HepG2 (cell line): ENCODE results near the gene MOBP. TPM values are rescaled to one million over a fixed set of nuclear protein-coding genes. Genes with fewer than 3 reads are reported as not detected.

Source experiments
- ATAC-seq: fragments of 200-7000 bp; cut with Tn5 transposase; 3 replicates; pipeline ENCODE4 v1.9.1; 2020; ENCODE audit warnings: mild to moderate bottlenecking, moderate library complexity
- BruUV-seq: library from RNA; stranded (reverse); fragments of 400-500 nt; replicated peaks from 2 replicates; lab custom pipeline; 2021; lab: Mats Ljungman, UMichigan
- CTCF ChIA-PET: fragments of 300-600 bp; formaldehyde crosslinking; extraction: SDS; loops from one replicate; lab custom pipeline; 2021; ENCODE audit warnings: low total read pairs, inconsistent platforms, low intra/inter-chr PET ratio; lab: Yijun Ruan, JAX
- POLR2A ChIA-PET: fragments of 350-600 bp; sonication (Branson Sonifier 250); formaldehyde crosslinking; loops from one replicate; lab custom pipeline; 2020; ENCODE audit warnings: antibody characterized with exemption, inconsistent platforms; lab: Yijun Ruan, JAX
- DNase-seq: peaks from one replicate; pipeline ENCODE4 v3.0.0-alpha.2; 2015; ENCODE audit warnings: low spot score
- FAIRE-seq: peaks from 3 replicates; lab custom pipeline; 2011; peaks lifted over from hg19 to GRCh38; lab: Jason Lieb, UNC
- H2AFZ ChIP-seq: one replicate; pipeline ENCODE4 v1.6.1; 2011; ENCODE audit warnings: low read length, inconsistent platforms
- H3K27ac ChIP-seq: fragments of 300-600 bp; 3 replicates; pipeline ENCODE4 v1.8.0; 2011; ENCODE audit warnings: mixed run types, mild to moderate bottlenecking, mixed read lengths, low read length, inconsistent platforms; ENCODE audit not compliant: insufficient read depth; ENCODE audit errors: extremely low read length
- H3K27me3 ChIP-seq, 2 experiments: fragments of 200-600 bp in 1 of 2; 2 replicates in 1 of 2; 3 replicates in 1 of 2; pipeline versions ENCODE4 v1.6.0 to v1.8.0; 2011; ENCODE audit warnings: low read length in 2 of 2, mild to moderate bottlenecking in 2 of 2, moderate library complexity in 2 of 2, inconsistent platforms in 1 of 2; ENCODE audit not compliant: insufficient read depth in 2 of 2, control insufficient read depth in 1 of 2
- H3K36me3 ChIP-seq, 2 experiments: fragments of 200-600 bp in 1 of 2; replicated peaks in 1 of 2; 2 replicates in 1 of 2; 3 replicates in 1 of 2; pipeline versions ENCODE4 v1.5.1 to v1.8.0; 2011; ENCODE audit warnings: low read length in 2 of 2, inconsistent platforms in 1 of 2; ENCODE audit not compliant: insufficient read depth in 2 of 2, control insufficient read depth in 1 of 2
- H3K4me1 ChIP-seq: 2 replicates; pipeline ENCODE4 v1.5.1; 2012; ENCODE audit warnings: low read length, inconsistent platforms; ENCODE audit not compliant: insufficient read depth
- H3K4me2 ChIP-seq: 2 replicates; pipeline ENCODE4 v1.6.0; 2011; ENCODE audit warnings: low read depth, low read length, inconsistent platforms
- H3K4me3 ChIP-seq, 3 experiments: fragments of 200-600 bp in 1 of 3; sonication (generic), shearing (Covaris generic) in 1 of 3; replicated peaks in 1 of 3; 2 replicates each; pipeline ENCODE4 v1.5.1; 2011 to 2016; ENCODE audit warnings: low read length in 3 of 3, inconsistent platforms in 2 of 3, low read depth in 2 of 3, mild to moderate bottlenecking in 2 of 3, control low read depth in 1 of 3, mixed read lengths in 1 of 3; ENCODE audit not compliant: insufficient read depth in 1 of 3
- H3K79me2 ChIP-seq: one replicate; pipeline ENCODE4 v1.6.1; 2011; ENCODE audit warnings: low read length, inconsistent platforms; ENCODE audit not compliant: insufficient read depth
- H3K9ac ChIP-seq: 2 replicates; pipeline ENCODE4 v1.6.0; 2011; ENCODE audit warnings: mild to moderate bottlenecking, low read depth, low read length, inconsistent platforms; ENCODE audit not compliant: insufficient read depth
- H3K9me3 ChIP-seq: 2 replicates; pipeline ENCODE4 v1.5.1; 2012; ENCODE audit warnings: mild to moderate bottlenecking, low read length
- H4K20me1 ChIP-seq: 2 replicates; pipeline ENCODE4 v1.6.0; 2011; ENCODE audit warnings: inconsistent platforms, mild to moderate bottlenecking, low read length, moderate library complexity; ENCODE audit not compliant: insufficient read depth
- ATRX ChIP-seq: sonication (generic); formaldehyde crosslinking; IDR thresholded peaks from 2 replicates; pipeline ENCODE4 v1.4.0; 2020; ENCODE audit warnings: missing genetic modification reagents, borderline replicate concordance
- FOXO4 ChIP-seq: sonication (generic); formaldehyde crosslinking; conservative IDR thresholded peaks from 2 replicates; pipeline ENCODE4 v1.8.1; 2023; ENCODE audit warnings: missing genetic modification reagents
- NFAT5 ChIP-seq: sonication (generic); formaldehyde crosslinking; IDR thresholded peaks from 2 replicates; pipeline ENCODE4 v1.4.0; 2020; ENCODE audit warnings: missing genetic modification reagents
- ZNF24 ChIP-seq: fragments of 450-650 bp; IDR thresholded peaks from 2 replicates; pipeline ENCODE4 v1.6.1; 2017; ENCODE audit warnings: antibody characterized with exemption, mild to moderate bottlenecking
- ZNF547 ChIP-seq: sonication (generic); formaldehyde crosslinking; IDR thresholded peaks from 2 replicates; pipeline ENCODE4 v1.5.1; 2020; ENCODE audit warnings: mild to moderate bottlenecking, missing genetic modification reagents
- WGBS: methylation state at CpG from one replicate; pipeline ENCODE4 v1.1.6; 2017; ENCODE audit warnings: low lambda C conversion rate; 5-methylcytosine and 5-hydroxymethylcytosine counted together
- in situ Hi-C: cut with HindIII; loops from 2 replicates; pipeline ENCODE4 v1.10.0; 2017; ENCODE audit warnings: low pct_unique_long_range_greater_than_20kb; ENCODE audit not compliant: extremely low pct_ligation_motif_present
- intact Hi-C: fragments of 100-400 bp; cut with micrococcal nuclease; formaldehyde crosslinking; loops from one replicate; pipeline ENCODE4 v1.10.0; 2022; ENCODE audit not compliant: unreplicated experiment
- polyA plus RNA-seq, 8 experiments: library from polyadenylated mRNA; depleted of rRNA in 3 of 8; stranded (reverse) in 7 of 8; unstranded in 1 of 8; fragments of >200 nt; fragmentation: Illumina TruSeq in 4 of 8; extraction: Trizol in 4 of 8; gene quantifications; 2 replicates each; pipeline versions ENCODE4 v1.2.1 to v1.2.3, GENCODE V29; 2011 to 2016; ENCODE audit warnings: low read depth in 4 of 8, missing spikeins in 1 of 8, mixed read lengths in 1 of 8; ENCODE audit not compliant: insufficient read depth in 1 of 8
- total RNA-seq, 5 experiments: library from RNA; depleted of rRNA; stranded (reverse); fragments of >200 nt; fragmentation: Illumina TruSeq; extraction: Trizol; gene quantifications; 2 replicates each; pipeline ENCODE4 v1.2.3, GENCODE V29; 2016; ENCODE audit warnings: low read depth in 1 of 5

Gene MOBP
- total and polyA plus RNA-seq, 2 of the 13 experiments (the other 11 are each of a cell fraction or from before 2014, with no cell fraction given) = not detected

- no peak overlapping the region for H3K9ac ChIP-seq
- H2AFZ ChIP-seq = no peak overlapping the region
- H3K4me3 ChIP-seq = no peak overlapping the region
- H3K36me3 ChIP-seq = no peaks in the 10 kb centered on the region
- H3K27ac ChIP-seq = no peak overlapping the region
- in situ Hi-C loops (no loop called here), intact Hi-C loops (no loop called here)
- ChIA-PET CTCF (no interaction called here), POLR2A (no interaction called here)
- TF ChIP-seq FOXO4 (CRISPR knock-in tag) = no peak
- no peak for TF ChIP-seq ZNF24
- no peak for TF ChIP-seq ZNF547 (CRISPR knock-in tag)
- no peak for TF ChIP-seq NFAT5 (CRISPR knock-in tag)
- TF ChIP-seq ATRX (CRISPR knock-in tag) = no peak
- 58% methylated on average over 2 of the region's 2 CpGs for whole genome bisulfite sequencing
- FAIRE-seq = no peak
- no peaks in the 10 kb centered on the region for H4K20me1 ChIP-seq
- H3K4me1 ChIP-seq = no peaks in the 10 kb centered on the region
- no TSS peak for BruUV-seq
- no peak for DNase-seq
- no peaks in the 10 kb centered on the region for H3K27me3 ChIP-seq
- no peaks in the 10 kb centered on the region for H3K79me2 ChIP-seq
- no peak for ATAC-seq
- no peak overlapping the region for H3K4me2 ChIP-seq
- no peaks in the 10 kb centered on the region for H3K9me3 ChIP-seq
Measured at GRCh38 chr3:39420543-39420942, 46.9 kb upstream of the MOBP start.
